GM23338 (cell line): ENCODE data around the gene SLC8A3. TPM values are rescaled to one million over a fixed set of nuclear protein-coding genes. Genes with fewer than 3 reads are reported as not detected.

Source experiments
- ATAC-seq: fragments of 200-7000 bp; cut with Tn5 transposase; 3 replicates; pipeline ENCODE4 v1.9.1; 2020
- DNase-seq: peaks from one replicate; pipeline ENCODE4 v3.0.0-alpha.2; 2015; ENCODE audit warnings: low spot score
- H2AFZ ChIP-seq: fragments of 200-600 bp; sonication (generic); 2 replicates; pipeline ENCODE4 v1.8.0; 2016; ENCODE audit warnings: antibody characterized with exemption, mild to moderate bottlenecking, moderate library complexity
- H3F3A ChIP-seq: fragments of 200-600 bp; sonication (generic); replicated peaks from 2 replicates; pipeline ENCODE4 v1.8.0; 2017; ENCODE audit warnings: antibody characterized with exemption, mixed run types, low read depth
- H3K27ac ChIP-seq: fragments of 200-600 bp; sonication (generic); 2 replicates; pipeline ENCODE4 v1.6.1; 2016; ENCODE audit warnings: low read depth
- H3K27me3 ChIP-seq: fragments of 200-600 bp; sonication (generic); 2 replicates; pipeline ENCODE4 v1.8.0; 2016; ENCODE audit warnings: mild to moderate bottlenecking, mixed run types, moderate library complexity; ENCODE audit not compliant: insufficient read depth
- H3K36me3 ChIP-seq: fragments of 200-600 bp; sonication (generic); 2 replicates; pipeline ENCODE4 v1.8.0; 2016; ENCODE audit warnings: mild to moderate bottlenecking; ENCODE audit not compliant: insufficient read depth
- H3K4me1 ChIP-seq: fragments of 200-600 bp; sonication (generic); 2 replicates; pipeline ENCODE4 v1.8.0; 2016; ENCODE audit warnings: mild to moderate bottlenecking, moderate library complexity; ENCODE audit not compliant: insufficient read depth
- H3K4me2 ChIP-seq: fragments of 200-600 bp; sonication (generic); 2 replicates; pipeline ENCODE4 v1.7.1; 2017; ENCODE audit warnings: mixed run types
- H3K4me3 ChIP-seq: fragments of 200-600 bp; sonication (generic); 2 replicates; pipeline ENCODE4 v1.6.1; 2016; ENCODE audit warnings: mixed run types
- H3K79me2 ChIP-seq: fragments of 200-600 bp; sonication (generic); replicated peaks from 2 replicates; pipeline ENCODE4 v1.8.0; 2017; ENCODE audit warnings: mild to moderate bottlenecking; ENCODE audit not compliant: insufficient read depth
- H3K9me2 ChIP-seq: fragments of 200-600 bp; sonication (generic); 2 replicates; pipeline ENCODE4 v1.8.0; 2017; ENCODE audit not compliant: insufficient read depth
- H4K20me1 ChIP-seq: fragments of 200-600 bp; sonication (generic); replicated peaks from 2 replicates; pipeline ENCODE4 v1.8.0; 2017; ENCODE audit warnings: mild to moderate bottlenecking; ENCODE audit not compliant: insufficient read depth
- H3K27ac Mint-ChIP-seq: 2 replicates; pipeline ENCODE4 v1.8.0; 2020; ENCODE audit warnings: inconsistent platforms, mild to moderate bottlenecking, moderate library complexity, mixed read lengths
- H3K27me3 Mint-ChIP-seq: 3 replicates; pipeline ENCODE4 v1.8.0; 2022; ENCODE audit warnings: low read depth, mild to moderate bottlenecking, moderate library complexity, mixed read lengths, inconsistent platforms; ENCODE audit not compliant: insufficient read depth, poor library complexity
- H3K36me3 Mint-ChIP-seq: 3 replicates; pipeline ENCODE4 v1.8.0; 2021; ENCODE audit warnings: low read depth, mild to moderate bottlenecking, inconsistent platforms, moderate library complexity, mixed read lengths
- H3K4me1 Mint-ChIP-seq: 3 replicates; pipeline ENCODE4 v1.8.0; 2020; ENCODE audit warnings: mild to moderate bottlenecking, inconsistent platforms, mixed read lengths
- H3K4me3 Mint-ChIP-seq: 3 replicates; pipeline ENCODE4 v1.8.0; 2021; ENCODE audit warnings: moderate library complexity, mild to moderate bottlenecking, inconsistent platforms, mixed read lengths
- H3K9me3 Mint-ChIP-seq: 3 replicates; pipeline ENCODE4 v1.8.0; 2020; ENCODE audit warnings: moderate library complexity, mild to moderate bottlenecking, inconsistent platforms, mixed read lengths
- CREB1 ChIP-seq: fragments of 250-450 bp; sonication (Bioruptor Pico); IDR thresholded peaks from 2 replicates; pipeline ENCODE4 v1.5.0; 2020; ENCODE audit warnings: low read depth, mild to moderate bottlenecking, moderate library complexity
- CTCF ChIP-seq, 2 experiments: fragments of 200-600 bp in 1 of 2; sonication (generic) in 1 of 2; conservative IDR thresholded peaks; 2 replicates each; pipeline versions ENCODE4 v1.5.1 to v1.6.1; 2016 to 2017; ENCODE audit warnings: antibody characterized with exemption in 2 of 2, low read depth in 2 of 2, mild to moderate bottlenecking in 2 of 2, moderate library complexity in 1 of 2
- STAT1 ChIP-seq: IDR thresholded peaks from one replicate; pipeline ENCODE4 v1.6.1; 2016; ENCODE audit warnings: antibody characterized with exemption; ENCODE audit not compliant: unreplicated experiment
- ZNF331 ChIP-seq: fragments of 250-450 bp; sonication (Bioruptor Pico); IDR thresholded peaks from 2 replicates; pipeline ENCODE4 v1.5.0; 2020; ENCODE audit warnings: low read depth, mild to moderate bottlenecking, moderate library complexity
- ZNF462 ChIP-seq: fragments of 250-450 bp; sonication (Bioruptor Pico); IDR thresholded peaks from 2 replicates; pipeline ENCODE4 v1.5.0; 2020; ENCODE audit warnings: mild to moderate bottlenecking, moderate library complexity
- polyA plus RNA-seq: library from polyadenylated mRNA; unstranded; fragments of >200 nt; fragmentation: Nextera tagmentation; extraction: Ambion mirVana; gene quantifications from 2 replicates; pipeline ENCODE4 v1.2.1, GENCODE V29; 2016
- total RNA-seq: library from RNA; depleted of rRNA; stranded (reverse); fragments of >200 nt; shearing (Covaris generic); gene quantifications from 2 replicates; pipeline ENCODE4 v1.2.3, GENCODE V29; 2014

The SLC8A3 gene
- total and polyA plus RNA-seq, 2 experiments from 2014 or later, result 0.82 to 2.0 TPM

- Histone ChIP-seq H3K27ac (no peak overlapping the region), H3K27me3 (no peaks in the 10 kb centered on the region), H3K9me2 (0 out of 2 replicates have a peak, but pooled peaks cover under 1% of the 10 kb centered on the region), H3K79me2 (no peaks in the 10 kb centered on the region), H3K4me1 (no peaks in the 10 kb centered on the region; the same call in 1 of the 2 replicates), H2AFZ (peak overlapping the region; percentile 98), H4K20me1 (no peaks in the 10 kb centered on the region), H3F3A (no peaks in the 10 kb centered on the region), H3K36me3 (no peaks in the 10 kb centered on the region), H3K4me2 (no peak overlapping the region), H3K4me3 (no peak overlapping the region)
- 0 out of 3 replicates have a peak, but pooled peaks cover 2% of the 10 kb centered on the region for H3K4me1 Mint-ChIP-seq
- DNase-seq (peak; percentile 88), ATAC-seq (peak; percentile 99)
- H3K27ac Mint-ChIP-seq, result no peak overlapping the region
- H3K36me3 Mint-ChIP-seq, result no peaks in the 10 kb centered on the region
- H3K9me3 Mint-ChIP-seq, result no peaks in the 10 kb centered on the region
- TF ChIP-seq CREB1 (CRISPR knock-in tag), result peak; percentile 44; the same call in 1 of the 2 replicates
- TF ChIP-seq ZNF462 (CRISPR knock-in tag), result no peak; the same call in none of the 2 replicates
- peak; percentile 74 to 99 for TF ChIP-seq CTCF (conservative IDR thresholded peaks at IDR 0.05; ENCODE audit: low read depth in 2 of 2)
- no peak for TF ChIP-seq ZNF331 (CRISPR knock-in tag)
- no peak for TF ChIP-seq STAT1
- peaks cover 3% of the 10 kb centered on the region for H3K27me3 Mint-ChIP-seq
- H3K4me3 Mint-ChIP-seq, result no peak overlapping the region
Measured at GRCh38 chr14:70045844-70046535, 142.8 kb downstream of the SLC8A3 start.
